Stomach (tissue), 9 donors: ENCODE data around the gene TTC9C. TPM values are rescaled to one million over a fixed set of nuclear protein-coding genes. Genes with fewer than 3 reads are reported as not detected.
"Not testable (repeated sequence)": the region's sequence is repeated elsewhere in the genome, so short reads cannot be mapped to it uniquely, and the experiment has no call there.

ENCODE experiments used
- DNase-seq, 2 donors: peaks; one replicate each; pipeline versions ENCODE4 v3.0.0 to v3.0.0-alpha.2; 2013 to 2019
- H3K27ac ChIP-seq, 5 donors: fragments of 200-600 bp in 4 of 5; sonication (generic) in 4 of 5; one replicate each; pipeline ENCODE4 v1.5.1; 2013 to 2019; ENCODE audit warnings: mild to moderate bottlenecking in 1 of 5, moderate library complexity in 1 of 5
- H3K27me3 ChIP-seq, 3 donors: fragments of 200-600 bp; sonication (generic); one replicate each; pipeline ENCODE4 v1.5.1; 2017 to 2019; ENCODE audit warnings: mixed run types in 1 of 3
- H3K36me3 ChIP-seq, 4 donors: fragments of 200-600 bp; sonication (generic); 1 replicate in 3 of 4; 2 replicates in 1 of 4; pipeline ENCODE4 v1.5.1; 2016 to 2019
- H3K4me1 ChIP-seq, 4 donors: fragments of 200-600 bp; sonication (generic); one replicate each; pipeline ENCODE4 v1.5.1; 2016 to 2019
- H3K4me3 ChIP-seq, 4 donors: fragments of 200-600 bp; sonication (generic) in 3 of 4; one replicate each; pipeline ENCODE4 v1.5.1; 2016 to 2019; ENCODE audit warnings: mild to moderate bottlenecking in 1 of 4
- H3K9me3 ChIP-seq, 4 donors: fragments of 200-600 bp; sonication (generic); one replicate each; pipeline ENCODE4 v1.5.1; 2016 to 2019
- CTCF ChIP-seq, 7 experiments: fragments of 450-650 bp in 4 of 7; fragments of 200-600 bp in 3 of 7; sonication (generic) in 3 of 7; IDR thresholded peaks; one replicate each; pipeline ENCODE4 v1.5.1; 2016 to 2019; ENCODE audit warnings: antibody characterized with exemption in 7 of 7, control low read depth in 2 of 7, mild to moderate bottlenecking in 1 of 7
- EP300 ChIP-seq: sonication (generic); formaldehyde crosslinking; IDR thresholded peaks from one replicate; pipeline ENCODE4 v1.6.1; 2017; ENCODE audit warnings: antibody characterized with exemption
- POLR2A ChIP-seq, 4 donors: fragments of 450-650 bp; IDR thresholded peaks; one replicate each; pipeline ENCODE4 v1.6.1; 2016; ENCODE audit warnings: antibody characterized with exemption in 4 of 4, control low read depth in 2 of 4, mild to moderate bottlenecking in 1 of 4, moderate library complexity in 1 of 4
- POLR2AphosphoS5 ChIP-seq, 3 donors: sonication (generic); formaldehyde crosslinking; IDR thresholded peaks; one replicate each; pipeline ENCODE4 v1.6.1; 2016; ENCODE audit warnings: antibody characterized with exemption in 3 of 3
- WGBS, 5 donors: extraction: QIAGEN DNeasy Blood & Tissue Kit in 3 of 5; methylation state at CpG; one replicate each; pipeline versions ENCODE4 v1.1.5 to v1.1.7; 2013 to 2018; 5-methylcytosine and 5-hydroxymethylcytosine counted together
- intact Hi-C: fragments of 100-400 bp; cut with DNase I; formaldehyde crosslinking; loops from one replicate; pipeline ENCODE4 v1.15.1; 2023; ENCODE audit warnings: low total_unique reads
- polyA plus RNA-seq, 3 donors: library from polyadenylated mRNA; stranded (reverse); fragments of 200-250 nt; gene quantifications; one replicate each; pipeline ENCODE4 v1.2.3, GENCODE V29; 2013
- total RNA-seq, 5 donors: library from RNA; depleted of rRNA; stranded (reverse); fragments of >200 nt; gene quantifications; one replicate each; pipeline versions ENCODE4 v1.1.0 to v1.2.3, GENCODE V29; 2014 to 2016
- donor health status: healthy with polysubstance abuse.
- donor health status: Bipolar disorder and iron deficiency.
- donor health status: healthy.

TTC9C gene
- total and polyA plus RNA-seq, 8 donors = 0.89 to 33.6 (median 12.7) TPM

GRCh38 chr11:62732830-62733229 is 4.5 kb downstream of the TTC9C start:
- no peak overlapping the region for H3K27ac ChIP-seq
- intact Hi-C loops = no loop called here
- H3K27me3 ChIP-seq = no peaks in the 10 kb centered on the region
- H3K9me3 ChIP-seq = no peaks in the 10 kb centered on the region
- WGBS, 5 donors = 67 to 83% (median 79%) methylated on average over 2 of the region's 2 CpGs
- peaks cover 16 to 48% (median 28%) of the 10 kb centered on the region in 4 donors for H3K4me1 ChIP-seq
- peak in 1 of 2 donors; percentile 16 for DNase-seq
- no peak overlapping the region for H3K4me3 ChIP-seq
- TF ChIP-seq POLR2A (IDR thresholded peaks at IDR 0.05) (no peak), POLR2AphosphoS5 (IDR thresholded peaks at IDR 0.05) (no peak), CTCF (IDR thresholded peaks at IDR 0.05) (no peak), EP300 (no peak)
- H3K36me3 ChIP-seq = peaks cover 39 to 70% (median 65%) of the 10 kb centered on the region in 4 donors

- no peaks in the 10 kb centered on the region for H3K9me3 ChIP-seq
- H3K4me3 ChIP-seq = no peak overlapping the region
- H3K27me3 ChIP-seq = no peaks in the 10 kb centered on the region
- intact Hi-C loops = no loop called here
- peaks cover 56 to 98% (median 95%) of the 10 kb centered on the region in 4 donors for H3K36me3 ChIP-seq
- H3K4me1 ChIP-seq = peaks cover 0 to 18% (median 3%) of the 10 kb centered on the region in 4 donors
- no peak for DNase-seq
- H3K27ac ChIP-seq = no peak overlapping the region
- TF ChIP-seq POLR2A (IDR thresholded peaks at IDR 0.05) (no peak), CTCF (IDR thresholded peaks at IDR 0.05) (no peak), POLR2AphosphoS5 (IDR thresholded peaks at IDR 0.05) (no peak), EP300 (no peak)
Measured at GRCh38 chr11:62737196-62737595, 8.9 kb downstream of the TTC9C start.

- Histone ChIP-seq H3K27ac (no peak overlapping the region), H3K27me3 (no peaks in the 10 kb centered on the region), H3K36me3 (peaks cover 3 to 24% (median 19%) of the 10 kb centered on the region in 4 donors), H3K9me3 (no peaks in the 10 kb centered on the region), H3K4me3 (no peak overlapping the region), H3K4me1 (peaks cover 7 to 46% (median 28%) of the 10 kb centered on the region in 4 donors)
- intact Hi-C loops = no loop called here
- TF ChIP-seq POLR2A (IDR thresholded peaks at IDR 0.05) (no peak), CTCF (IDR thresholded peaks at IDR 0.05) (no peak), EP300 (no peak), POLR2AphosphoS5 (IDR thresholded peaks at IDR 0.05) (no peak)
- WGBS, 5 donors = 67 to 76% (median 70%) methylated on average over 9 of the region's 9 CpGs
- DNase-seq = no peak
Measured at GRCh38 chr11:62747475-62748160, 19.3 kb downstream of the TTC9C start.

- H3K27me3 ChIP-seq, H3K9me3 ChIP-seq, H3K4me3 ChIP-seq, intact Hi-C loops, DNase-seq: not testable (repeated sequence)
- H3K36me3 ChIP-seq = peaks cover 3 to 28% (median 22%) of the 10 kb centered on the region in 4 donors
- peaks cover 16 to 62% (median 45%) of the 10 kb centered on the region in 4 donors for H3K4me1 ChIP-seq
- H3K27ac ChIP-seq = peak overlapping the region in 4 of 5 donors; percentile 19 to 66 (median 46)
- 86 to 98% (median 95%) methylated on average over 5 of the region's 5 CpGs for WGBS, 5 donors
Measured at GRCh38 chr11:62749931-62750330, 21.6 kb downstream of the TTC9C start.

- no peak for TF ChIP-seq POLR2A (IDR thresholded peaks at IDR 0.05)
- TF ChIP-seq CTCF (IDR thresholded peaks at IDR 0.05) = no peak
- TF ChIP-seq EP300 = no peak
- no peak for TF ChIP-seq POLR2AphosphoS5 (IDR thresholded peaks at IDR 0.05)
- no peak for DNase-seq
- Histone ChIP-seq H3K27ac (peak overlapping the region in 1 of 5 donors; percentile 94), H3K4me1 (peaks cover 16 to 64% (median 45%) of the 10 kb centered on the region in 4 donors), H3K36me3 (peaks cover 3 to 28% (median 22%) of the 10 kb centered on the region in 4 donors), H3K27me3 (no peaks in the 10 kb centered on the region), H3K9me3 (no peaks in the 10 kb centered on the region), H3K4me3 (no peak overlapping the region)
- intact Hi-C loops = no loop called here
- WGBS, 5 donors = 94 to 96% (median 95%) methylated on average over 5 to 14 of the region's 14 CpGs
Measured at GRCh38 chr11:62752177-62752785, 24.0 kb downstream of the TTC9C start.
